ENCODE data around the gene KNCN. TPM values are rescaled to one million over a fixed set of nuclear protein-coding genes. Genes with fewer than 3 reads are reported as not detected.
A peak's percentile ranks its signal among the peaks of the same experiment; 100 is the strongest.

KNCN gene
- total RNA-seq, 1 donor = not detected

- DNase-seq (ENCODE audit: low read depth) = no peak
- TF ChIP-seq, protein P1, sequence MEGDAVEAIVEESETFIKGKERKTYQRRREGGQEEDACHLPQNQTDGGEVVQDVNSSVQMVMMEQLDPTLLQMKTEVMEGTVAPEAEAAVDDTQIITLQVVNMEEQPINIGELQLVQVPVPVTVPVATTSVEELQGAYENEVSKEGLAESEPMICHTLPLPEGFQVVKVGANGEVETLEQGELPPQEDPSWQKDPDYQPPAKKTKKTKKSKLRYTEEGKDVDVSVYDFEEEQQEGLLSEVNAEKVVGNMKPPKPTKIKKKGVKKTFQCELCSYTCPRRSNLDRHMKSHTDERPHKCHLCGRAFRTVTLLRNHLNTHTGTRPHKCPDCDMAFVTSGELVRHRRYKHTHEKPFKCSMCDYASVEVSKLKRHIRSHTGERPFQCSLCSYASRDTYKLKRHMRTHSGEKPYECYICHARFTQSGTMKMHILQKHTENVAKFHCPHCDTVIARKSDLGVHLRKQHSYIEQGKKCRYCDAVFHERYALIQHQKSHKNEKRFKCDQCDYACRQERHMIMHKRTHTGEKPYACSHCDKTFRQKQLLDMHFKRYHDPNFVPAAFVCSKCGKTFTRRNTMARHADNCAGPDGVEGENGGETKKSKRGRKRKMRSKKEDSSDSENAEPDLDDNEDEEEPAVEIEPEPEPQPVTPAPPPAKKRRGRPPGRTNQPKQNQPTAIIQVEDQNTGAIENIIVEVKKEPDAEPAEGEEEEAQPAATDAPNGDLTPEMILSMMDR (IDR thresholded peaks at IDR 0.05; ENCODE audit: insufficient read depth, low read length) = no peak
- H3K4me3 ChIP-seq (ENCODE audit: low read depth, low read length) = no peak overlapping the region
These were observed 7.5 kb upstream of the KNCN start for GRCh38 chr1:46558966-46559365.

- H3K4me3 ChIP-seq (ENCODE audit: low read depth, low read length) = no peak overlapping the region
- TF ChIP-seq, protein P1 (IDR thresholded peaks at IDR 0.05; ENCODE audit: insufficient read depth, low read length) = no peak
- DNase-seq (ENCODE audit: low read depth) = no peak
These were observed 6.9 kb upstream of the KNCN start for GRCh38 chr1:46558141-46558963.

GRCh38 chr1:46557403-46557802 is 6.0 kb upstream of the KNCN start:
- H3K4me3 ChIP-seq (ENCODE audit: low read depth, low read length) = no peak overlapping the region
- no peak for DNase-seq (ENCODE audit: low read depth)
- TF ChIP-seq, protein P1 (IDR thresholded peaks at IDR 0.05; ENCODE audit: insufficient read depth, low read length) = no peak

DNA sequence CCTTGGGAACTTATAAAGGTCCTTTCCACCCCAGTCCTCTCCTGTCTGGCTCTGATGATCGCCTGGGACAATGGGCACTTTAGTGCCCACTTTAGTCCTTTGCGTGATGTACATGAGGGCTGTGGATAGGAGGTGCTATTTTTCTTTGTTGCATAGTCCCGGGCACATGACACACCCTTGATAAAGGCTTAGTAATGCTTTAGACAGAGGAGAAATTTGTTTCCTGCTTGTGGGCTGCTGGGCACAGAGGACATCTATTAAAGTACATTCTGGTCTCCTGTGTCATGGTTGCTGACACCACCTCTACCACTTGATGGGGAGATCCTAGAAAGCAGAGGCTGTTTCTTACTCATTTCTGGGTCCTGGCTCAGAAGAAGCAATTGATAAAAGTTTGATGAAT is 5.4 kb upstream of the KNCN start:
- TF ChIP-seq, protein P1 (IDR thresholded peaks at IDR 0.05; ENCODE audit: insufficient read depth, low read length) = peak; percentile 16
- H3K4me3 ChIP-seq (ENCODE audit: low read depth, low read length) = no peak overlapping the region
- peak; percentile 49 for DNase-seq (ENCODE audit: low read depth)

DNA sequence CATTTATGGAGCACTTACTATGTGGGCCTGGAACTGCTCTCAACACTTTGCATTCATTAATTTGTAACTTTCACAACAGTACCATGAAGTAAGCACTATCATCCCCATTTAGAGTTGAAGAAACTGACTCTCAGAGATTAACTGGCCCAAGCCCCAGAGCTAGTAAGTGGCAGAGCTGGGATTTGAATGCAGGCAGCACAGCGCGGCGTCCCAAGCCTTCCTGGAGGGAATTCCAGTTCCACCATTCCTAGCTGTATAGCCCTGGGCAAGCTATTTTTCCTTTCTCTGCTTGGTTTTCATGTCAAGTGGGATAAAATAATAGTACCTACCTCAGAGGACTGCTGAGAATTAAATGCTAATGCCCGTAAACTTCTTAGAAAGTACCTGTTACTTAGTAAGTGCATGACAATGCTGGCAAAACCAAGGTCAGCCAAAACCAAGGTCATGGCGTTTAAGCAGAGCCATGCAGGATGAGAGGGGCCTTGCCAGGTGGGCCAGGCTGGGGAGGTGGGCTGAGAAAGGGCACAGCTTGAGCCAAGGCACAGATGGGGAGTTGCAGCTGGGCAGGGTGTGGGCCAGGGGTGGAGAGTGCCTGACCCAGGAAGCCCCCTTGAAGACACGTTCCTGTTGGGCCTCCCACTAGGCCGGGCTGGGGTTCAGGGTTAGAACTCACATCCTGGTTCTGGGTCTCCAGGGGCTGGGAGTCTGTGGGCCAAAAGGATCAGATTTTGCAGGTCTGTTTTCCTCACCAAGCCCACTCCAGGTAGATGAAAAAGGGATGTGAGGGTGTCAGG is 4.6 kb upstream of the KNCN start:
- TF ChIP-seq, protein P1 (IDR thresholded peaks at IDR 0.05; ENCODE audit: insufficient read depth, low read length) = no peak
- no peak for DNase-seq (ENCODE audit: low read depth)
- no peak overlapping the region for H3K4me3 ChIP-seq (ENCODE audit: low read depth, low read length)

DNA sequence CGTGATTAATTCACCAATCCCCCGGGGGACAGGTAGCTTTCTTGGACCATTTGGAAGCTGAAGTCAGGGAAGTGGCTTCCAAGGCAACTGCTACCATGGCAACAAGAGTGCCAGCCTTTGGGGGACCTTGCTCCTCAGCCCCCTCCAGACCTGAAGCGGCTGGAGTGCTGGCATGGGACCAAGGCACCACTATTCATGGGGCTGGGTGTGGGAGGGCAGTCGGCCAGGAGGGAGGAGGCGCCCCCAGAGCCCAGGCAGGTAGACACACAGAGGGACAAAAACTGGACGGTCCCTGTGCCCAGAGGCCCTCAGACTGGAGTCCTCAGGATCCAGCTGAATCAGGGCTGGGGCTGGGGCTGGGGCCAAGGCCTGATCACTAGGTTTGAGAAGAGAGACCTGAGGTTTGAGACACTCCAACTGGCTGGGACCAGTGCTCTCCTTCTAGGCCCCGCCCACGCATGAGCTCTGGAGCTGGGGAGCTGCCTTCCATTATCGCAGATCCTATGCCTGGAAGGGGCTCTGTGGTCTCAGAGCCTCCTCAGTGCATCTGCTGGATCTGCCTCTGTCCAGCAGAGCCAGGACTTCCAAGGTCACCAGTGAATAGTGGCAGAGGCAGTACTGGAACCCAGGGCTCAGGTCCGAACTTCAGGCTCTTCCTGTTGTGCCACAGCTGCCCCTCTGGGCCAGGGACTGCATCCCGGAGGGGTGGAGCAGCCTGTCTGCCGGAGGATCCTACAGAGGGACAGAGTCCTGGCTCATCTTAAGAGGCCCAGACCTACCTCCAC is 3.3 kb upstream of the KNCN start:
- DNase-seq (ENCODE audit: low read depth) = no peak
- TF ChIP-seq, protein P1 (IDR thresholded peaks at IDR 0.05; ENCODE audit: insufficient read depth, low read length) = no peak
- H3K4me3 ChIP-seq (ENCODE audit: low read depth, low read length) = no peak overlapping the region
